ENCODE results near the gene PARP2. TPM values are rescaled to one million over a fixed set of nuclear protein-coding genes. Genes with fewer than 3 reads are reported as not detected.

Gene PARP2
- total and polyA plus RNA-seq, 9 of the 15 experiments (the other 6 are each of a cell fraction or from before 2014, with no cell fraction given), result 19.7 to 50.5 (median 29.9) TPM

DNA sequence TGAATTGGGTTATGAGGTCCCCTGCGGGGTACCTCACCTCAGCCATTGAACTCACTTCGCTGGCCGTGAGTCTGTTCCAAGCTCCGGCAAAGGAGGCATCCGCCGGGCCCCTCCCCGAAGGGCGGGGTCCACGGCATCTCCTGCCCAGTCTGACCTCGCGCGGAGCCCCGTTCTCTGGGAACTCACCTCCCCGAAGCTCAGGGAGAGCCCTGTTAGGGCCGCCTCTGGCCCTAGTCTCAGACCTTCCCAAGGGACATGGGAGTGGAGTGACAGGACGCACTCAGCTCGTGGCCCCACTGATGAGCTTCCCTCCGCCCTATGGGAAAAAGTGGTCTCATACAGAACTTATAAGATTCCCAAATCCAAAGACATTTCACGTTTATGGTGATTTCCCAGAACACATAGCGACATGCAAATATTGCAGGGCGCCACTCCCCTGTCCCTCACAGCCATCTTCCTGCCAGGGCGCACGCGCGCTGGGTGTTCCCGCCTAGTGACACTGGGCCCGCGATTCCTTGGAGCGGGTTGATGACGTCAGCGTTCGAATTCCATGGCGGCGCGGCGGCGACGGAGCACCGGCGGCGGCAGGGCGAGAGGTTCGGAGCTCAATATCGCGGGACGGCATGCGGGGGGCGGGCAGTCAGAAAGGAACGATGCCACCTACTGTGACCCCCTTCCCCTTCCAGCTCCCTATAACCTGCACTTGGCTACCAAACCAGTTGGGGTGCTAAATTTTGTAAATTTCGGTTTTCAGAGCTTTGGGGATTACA, at the start of gene PARP2 (continued):
- peak; percentile 13 to 52; a peak in 2 of 4 replicates for TF ChIP-seq FOXK2 (conservative IDR thresholded peaks at IDR 0.05 in 1 of 2, IDR thresholded peaks at IDR 0.05 in 1 of 2; ENCODE audit: low read depth in 2 of 2)
- peak; percentile 41 for TF ChIP-seq CCNT2 (IDR thresholded peaks at IDR 0.05; ENCODE audit: borderline replicate concordance, extremely low read depth, insufficient read length, low read depth, low read length)
- TF ChIP-seq, protein P1, sequence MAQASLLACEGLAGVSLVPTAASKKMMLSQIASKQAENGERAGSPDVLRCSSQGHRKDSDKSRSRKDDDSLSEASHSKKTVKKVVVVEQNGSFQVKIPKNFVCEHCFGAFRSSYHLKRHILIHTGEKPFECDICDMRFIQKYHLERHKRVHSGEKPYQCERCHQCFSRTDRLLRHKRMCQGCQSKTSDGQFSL (CRISPR knock-in tag; IDR thresholded peaks at IDR 0.05), result no peak
- TF ChIP-seq, protein P1 (tag; IDR thresholded peaks at IDR 0.05), result 0 out of 4 replicates have a peak, but pooled peaks of 1 of the 2 experiments have one; percentile 12
- peak; percentile 50; the same call in 1 of the 2 replicates for TF ChIP-seq SOX6 (IDR thresholded peaks at IDR 0.05)
- no peak for TF ChIP-seq NCOA4 (IDR thresholded peaks at IDR 0.05; ENCODE audit: partially characterized antibody)
- TF ChIP-seq JUN (IDR thresholded peaks at IDR 0.05; ENCODE audit: borderline replicate concordance, low read depth, low read length), result peak; percentile 72; the same call in 1 of the 2 replicates
- TF ChIP-seq JUN (CRISPR knock-in tag; IDR thresholded peaks at IDR 0.05; ENCODE audit: borderline replicate concordance), result no peak
- peak; percentile 66; the same call in 1 of the 2 replicates for TF ChIP-seq CXXC5 (CRISPR knock-in tag; IDR thresholded peaks at IDR 0.05)
- TF ChIP-seq POLR2A (conservative IDR thresholded peaks at IDR 0.05), result peak; percentile 97
- peak; percentile 78 for TF ChIP-seq SIN3B (IDR thresholded peaks at IDR 0.05; ENCODE audit: low read depth)
- TF ChIP-seq RCOR1 (IDR thresholded peaks at IDR 0.05; ENCODE audit: borderline replicate concordance in 1 of 2, low read depth in 2 of 2, low read length in 2 of 2), result 0 out of 4 replicates have a peak, but pooled peaks of 1 of the 2 experiments have one; percentile 22
- TF ChIP-seq MBD2 (IDR thresholded peaks at IDR 0.05; ENCODE audit: borderline replicate concordance, low read depth), result peak; percentile 23; the same call in 1 of the 2 replicates
- TF ChIP-seq GTF2E2 (tag; IDR thresholded peaks at IDR 0.05), result peak; percentile 83
- TF ChIP-seq, protein P2, sequence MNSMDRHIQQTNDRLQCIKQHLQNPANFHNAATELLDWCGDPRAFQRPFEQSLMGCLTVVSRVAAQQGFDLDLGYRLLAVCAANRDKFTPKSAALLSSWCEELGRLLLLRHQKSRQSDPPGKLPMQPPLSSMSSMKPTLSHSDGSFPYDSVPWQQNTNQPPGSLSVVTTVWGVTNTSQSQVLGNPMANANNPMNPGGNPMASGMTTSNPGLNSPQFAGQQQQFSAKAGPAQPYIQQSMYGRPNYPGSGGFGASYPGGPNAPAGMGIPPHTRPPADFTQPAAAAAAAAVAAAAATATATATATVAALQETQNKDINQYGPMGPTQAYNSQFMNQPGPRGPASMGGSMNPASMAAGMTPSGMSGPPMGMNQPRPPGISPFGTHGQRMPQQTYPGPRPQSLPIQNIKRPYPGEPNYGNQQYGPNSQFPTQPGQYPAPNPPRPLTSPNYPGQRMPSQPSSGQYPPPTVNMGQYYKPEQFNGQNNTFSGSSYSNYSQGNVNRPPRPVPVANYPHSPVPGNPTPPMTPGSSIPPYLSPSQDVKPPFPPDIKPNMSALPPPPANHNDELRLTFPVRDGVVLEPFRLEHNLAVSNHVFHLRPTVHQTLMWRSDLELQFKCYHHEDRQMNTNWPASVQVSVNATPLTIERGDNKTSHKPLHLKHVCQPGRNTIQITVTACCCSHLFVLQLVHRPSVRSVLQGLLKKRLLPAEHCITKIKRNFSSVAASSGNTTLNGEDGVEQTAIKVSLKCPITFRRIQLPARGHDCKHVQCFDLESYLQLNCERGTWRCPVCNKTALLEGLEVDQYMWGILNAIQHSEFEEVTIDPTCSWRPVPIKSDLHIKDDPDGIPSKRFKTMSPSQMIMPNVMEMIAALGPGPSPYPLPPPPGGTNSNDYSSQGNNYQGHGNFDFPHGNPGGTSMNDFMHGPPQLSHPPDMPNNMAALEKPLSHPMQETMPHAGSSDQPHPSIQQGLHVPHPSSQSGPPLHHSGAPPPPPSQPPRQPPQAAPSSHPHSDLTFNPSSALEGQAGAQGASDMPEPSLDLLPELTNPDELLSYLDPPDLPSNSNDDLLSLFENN (IDR thresholded peaks at IDR 0.05; ENCODE audit: low read depth in 2 of 2, low read length in 2 of 2), result peak in 1 of 2 experiments; percentile 74; a peak in 2 of 4 replicates
- TF ChIP-seq E2F3 (CRISPR knock-in tag; IDR thresholded peaks at IDR 0.05), result peak; percentile 71; the same call in 1 of the 2 replicates
- TF ChIP-seq, protein P3, sequence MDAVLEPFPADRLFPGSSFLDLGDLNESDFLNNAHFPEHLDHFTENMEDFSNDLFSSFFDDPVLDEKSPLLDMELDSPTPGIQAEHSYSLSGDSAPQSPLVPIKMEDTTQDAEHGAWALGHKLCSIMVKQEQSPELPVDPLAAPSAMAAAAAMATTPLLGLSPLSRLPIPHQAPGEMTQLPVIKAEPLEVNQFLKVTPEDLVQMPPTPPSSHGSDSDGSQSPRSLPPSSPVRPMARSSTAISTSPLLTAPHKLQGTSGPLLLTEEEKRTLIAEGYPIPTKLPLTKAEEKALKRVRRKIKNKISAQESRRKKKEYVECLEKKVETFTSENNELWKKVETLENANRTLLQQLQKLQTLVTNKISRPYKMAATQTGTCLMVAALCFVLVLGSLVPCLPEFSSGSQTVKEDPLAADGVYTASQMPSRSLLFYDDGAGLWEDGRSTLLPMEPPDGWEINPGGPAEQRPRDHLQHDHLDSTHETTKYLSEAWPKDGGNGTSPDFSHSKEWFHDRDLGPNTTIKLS (IDR thresholded peaks at IDR 0.05; ENCODE audit: borderline replicate concordance, low read depth), result peak; percentile 66; the same call in 1 of the 2 replicates
- TF ChIP-seq, protein P4, sequence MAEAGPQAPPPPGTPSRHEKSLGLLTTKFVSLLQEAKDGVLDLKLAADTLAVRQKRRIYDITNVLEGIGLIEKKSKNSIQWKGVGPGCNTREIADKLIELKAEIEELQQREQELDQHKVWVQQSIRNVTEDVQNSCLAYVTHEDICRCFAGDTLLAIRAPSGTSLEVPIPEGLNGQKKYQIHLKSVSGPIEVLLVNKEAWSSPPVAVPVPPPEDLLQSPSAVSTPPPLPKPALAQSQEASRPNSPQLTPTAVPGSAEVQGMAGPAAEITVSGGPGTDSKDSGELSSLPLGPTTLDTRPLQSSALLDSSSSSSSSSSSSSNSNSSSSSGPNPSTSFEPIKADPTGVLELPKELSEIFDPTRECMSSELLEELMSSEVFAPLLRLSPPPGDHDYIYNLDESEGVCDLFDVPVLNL (CRISPR knock-in tag; IDR thresholded peaks at IDR 0.05; ENCODE audit: low read depth), result 0 out of 2 replicates have a peak, but pooled peaks have one; percentile 14
- TF ChIP-seq ATF7 (IDR thresholded peaks at IDR 0.05), result peak; percentile 99
- TF ChIP-seq ZNF197 (CRISPR knock-in tag; IDR thresholded peaks at IDR 0.05; ENCODE audit: low read depth), result no peak

Measured in K562 (cell line).